GM12878 (cell line): ENCODE results near the gene UBE3C. TPM values are rescaled to one million over a fixed set of nuclear protein-coding genes. Genes with fewer than 3 reads are reported as not detected.

Source experiments
- ATAC-seq: fragments of 200-7000 bp; cut with Tn5 transposase; 3 replicates; pipeline ENCODE4 v1.9.1; 2020; ENCODE audit warnings: mild to moderate bottlenecking, moderate library complexity
- BruUV-seq: library from RNA; stranded (reverse); fragments of 400-500 nt; replicated peaks from 2 replicates; lab custom pipeline; 2021; lab: Mats Ljungman, UMichigan
- CTCF ChIA-PET: fragments of 300-600 bp; sonication (Branson Sonifier 250); formaldehyde crosslinking; extraction: SDS; loops from one replicate; lab custom pipeline; 2021; ENCODE audit warnings: inconsistent platforms; lab: Yijun Ruan, JAX
- POLR2A ChIA-PET: fragments of 350-600 bp; formaldehyde crosslinking; extraction: SDS; loops from one replicate; lab custom pipeline; 2021; ENCODE audit warnings: inconsistent platforms; lab: Charles Lee
- RAD21 ChIA-PET: fragments of 300-600 bp; sonication (Branson Sonifier 250); formaldehyde crosslinking; loops from one replicate; lab custom pipeline; 2023; ENCODE audit warnings: antibody characterized with exemption; ENCODE audit not compliant: unreplicated experiment; lab: Charles Lee
- SMC1A ChIA-PET: fragments of 300-600 bp; sonication (Branson Sonifier 250); formaldehyde crosslinking; loops from one replicate; lab custom pipeline; 2023; ENCODE audit not compliant: unreplicated experiment, uncharacterized antibody; lab: Charles Lee
- DNase-seq: peaks from one replicate; pipeline ENCODE4 v3.0.0-alpha.2; 2011; ENCODE audit warnings: low read depth, low spot score
- FAIRE-seq: peaks from 3 replicates; lab custom pipeline; 2011; peaks lifted over from hg19 to GRCh38; lab: Jason Lieb, UNC
- H2AFZ ChIP-seq: 2 replicates; pipeline ENCODE4 v1.6.0; 2011; ENCODE audit warnings: low read depth, low read length, control low read depth; ENCODE audit not compliant: control insufficient read depth
- H3K27ac ChIP-seq: 2 replicates; pipeline ENCODE4 v1.5.1; 2011; ENCODE audit warnings: control low read depth; ENCODE audit not compliant: control insufficient read depth, insufficient read depth
- H3K27me3 ChIP-seq, 2 experiments: replicated peaks in 1 of 2; 2 replicates each; pipeline versions ENCODE4 v1.6.0 to v1.6.1; 2011; ENCODE audit warnings: low read length in 1 of 2; ENCODE audit not compliant: control insufficient read depth in 2 of 2, insufficient read depth in 2 of 2
- H3K36me3 ChIP-seq, 2 experiments: 2 replicates each; pipeline ENCODE4 v1.5.1; 2011; ENCODE audit warnings: low read length in 1 of 2; ENCODE audit not compliant: control insufficient read depth in 2 of 2, insufficient read depth in 2 of 2
- H3K4me1 ChIP-seq: 2 replicates; pipeline ENCODE4 v1.6.1; 2011; ENCODE audit warnings: mild to moderate bottlenecking, low read length, moderate library complexity, mixed read lengths; ENCODE audit not compliant: control insufficient read depth, insufficient read depth
- H3K4me2 ChIP-seq: 2 replicates; pipeline ENCODE4 v1.6.0; 2011; ENCODE audit warnings: control low read depth; ENCODE audit not compliant: control insufficient read depth, insufficient read depth
- H3K4me3 ChIP-seq: fragments of 200-600 bp; sonication (generic); 2 replicates; pipeline ENCODE4 v1.5.1; 2016
- H3K79me2 ChIP-seq: 2 replicates; pipeline ENCODE4 v1.6.0; 2011; ENCODE audit warnings: low read length; ENCODE audit not compliant: control insufficient read depth, insufficient read depth
- H3K9ac ChIP-seq: 2 replicates; pipeline ENCODE4 v1.8.0; 2011; ENCODE audit warnings: low read length, control low read depth, mixed read lengths; ENCODE audit not compliant: control insufficient read depth, insufficient read depth
- H3K9me3 ChIP-seq: replicated peaks from 3 replicates; pipeline ENCODE4 v1.5.1; 2011; ENCODE audit warnings: mild to moderate bottlenecking, low read length; ENCODE audit not compliant: control insufficient read depth, insufficient read depth
- H4K20me1 ChIP-seq: 2 replicates; pipeline ENCODE4 v1.6.0; 2011; ENCODE audit not compliant: control insufficient read depth, insufficient read depth
- CBFB ChIP-seq: IDR thresholded peaks from 2 replicates; pipeline ENCODE4 v1.6.1; 2016; ENCODE audit warnings: antibody characterized with exemption, low read depth
- CHD1 ChIP-seq: IDR thresholded peaks from 2 replicates; pipeline ENCODE4 v1.6.1; 2012; ENCODE audit warnings: low read depth, low read length, improper control_type of control experiment
- EED ChIP-seq: sonication (generic); IDR thresholded peaks from 2 replicates; pipeline ENCODE4 v1.6.1; 2016; ENCODE audit warnings: antibody characterized with exemption, low read depth
- EZH2 ChIP-seq: IDR thresholded peaks from 2 replicates; pipeline ENCODE4 v1.6.1; 2012; ENCODE audit warnings: low read depth, mild to moderate bottlenecking, control low read depth, inconsistent platforms, low read length, borderline replicate concordance; ENCODE audit not compliant: control insufficient read depth
- HCFC1 ChIP-seq: fragments of 150-350 bp; IDR thresholded peaks from 2 replicates; pipeline ENCODE4 v1.6.1; 2014; ENCODE audit warnings: low read length
- MLLT1 ChIP-seq: fragments of 450-650 bp; IDR thresholded peaks from 2 replicates; pipeline ENCODE4 v1.6.1; 2016; ENCODE audit warnings: mild to moderate bottlenecking
- MYB ChIP-seq: fragments of 150-350 bp; IDR thresholded peaks from 2 replicates; pipeline ENCODE4 v1.6.1; 2014; ENCODE audit warnings: mild to moderate bottlenecking, low read depth, low read length, borderline replicate concordance
- POLR2A ChIP-seq: IDR thresholded peaks from 2 replicates; pipeline ENCODE4 v1.6.1; 2011; ENCODE audit warnings: low read depth, mild to moderate bottlenecking, low read length
- PRDM15 ChIP-seq: fragments of 450-650 bp; formaldehyde crosslinking; IDR thresholded peaks from 2 replicates; pipeline ENCODE4 v1.4.0; 2020; ENCODE audit warnings: mild to moderate bottlenecking, moderate library complexity
- RUNX3 ChIP-seq: IDR thresholded peaks from 2 replicates; pipeline ENCODE4 v1.6.1; 2012; ENCODE audit warnings: low read length, inconsistent platforms
- TARDBP ChIP-seq: IDR thresholded peaks from 2 replicates; pipeline ENCODE4 v1.6.1; 2016; ENCODE audit warnings: borderline replicate concordance
- TCF3 ChIP-seq: IDR thresholded peaks from 2 replicates; pipeline ENCODE4 v1.6.1; 2012; ENCODE audit warnings: low read depth, mild to moderate bottlenecking, low read length, borderline replicate concordance; ENCODE audit not compliant: insufficient read depth
- ZBTB40 ChIP-seq: fragments of 450-650 bp; IDR thresholded peaks from 2 replicates; pipeline ENCODE4 v1.6.1; 2016; ENCODE audit warnings: mild to moderate bottlenecking, moderate library complexity, borderline replicate concordance
- ZNF384 ChIP-seq: IDR thresholded peaks from 2 replicates; pipeline ENCODE4 v1.6.1; 2012; ENCODE audit warnings: low read depth, mild to moderate bottlenecking, low read length, improper control_type of control experiment, borderline replicate concordance
- ZSCAN29 ChIP-seq: fragments of 450-650 bp; IDR thresholded peaks from 2 replicates; pipeline ENCODE4 v1.6.1; 2017; ENCODE audit warnings: mild to moderate bottlenecking, moderate library complexity
- ZZZ3 ChIP-seq: IDR thresholded peaks from 2 replicates; pipeline ENCODE4 v1.6.1; 2011; ENCODE audit warnings: low read depth; ENCODE audit not compliant: control insufficient read depth, insufficient read length
- WGBS: methylation state at CpG from one replicate; pipeline ENCODE4 v1.1.6; 2016; ENCODE audit warnings: low lambda C conversion rate; ENCODE audit not compliant: insufficient replicate concordance, insufficient coverage; ENCODE audit errors: missing lambda C conversion rate; 5-methylcytosine and 5-hydroxymethylcytosine counted together
- in situ Hi-C: fragments of 300-500 bp; cut with MboI; formaldehyde crosslinking; loops from 9 replicates; pipeline ENCODE4 v1.14.3; 2018; ENCODE audit warnings: mixed read lengths
- intact Hi-C: fragments of 100-400 bp; cut with micrococcal nuclease; formaldehyde crosslinking; loops from one replicate; pipeline ENCODE4 v1.14.2; 2022; ENCODE audit not compliant: unreplicated experiment
- polyA plus RNA-seq, 11 experiments: library from polyadenylated mRNA; depleted of rRNA in 4 of 11; unstranded in 6 of 11; stranded (reverse) in 5 of 11; fragments of >200 nt; fragmentation: Nextera tagmentation in 4 of 11; fragmentation: Illumina TruSeq in 1 of 11; extraction: Ambion mirVana in 4 of 11; extraction: Trizol in 1 of 11; gene quantifications; 1 replicate in 1 of 11; 2 replicates in 10 of 11; pipeline versions ENCODE4 v1.2.1 to v1.2.3, GENCODE V29; 2011 to 2016; ENCODE audit warnings: inconsistent platforms in 2 of 11, missing spikeins in 2 of 11, low read depth in 1 of 11
- total RNA-seq, 4 experiments: library from RNA; depleted of rRNA in 3 of 4; stranded (reverse); fragments of >200 nt in 3 of 4; fragmentation: Illumina TruSeq in 1 of 4; extraction: Trizol in 1 of 4; gene quantifications; 2 replicates each; pipeline versions ENCODE4 v1.2.1 to v1.2.3, GENCODE V29; 2013 to 2021

The UBE3C gene
- total and polyA plus RNA-seq, 10 of the 15 experiments (the other 5 are each of a cell fraction or from before 2014, with no cell fraction given) = 7.9 to 65.9 (median 45.2) TPM

- peaks cover 65% of the 10 kb centered on the region for H3K79me2 ChIP-seq
- ATAC-seq = no peak
- ChIA-PET POLR2A (interaction anchor here (0.6 to 1.1 kb wide), 2 partner anchors 12 to 217 kb away, joined by 3 to 7 read pairs; no protein-coding TSS in a partner anchor), RAD21 (interaction anchor here (1.0 to 1.6 kb wide), 2 partner anchors 9 to 130 kb away, joined by 3 to 4 read pairs; partner anchors contain the start of gene MNX1), CTCF (interaction anchor here (1.1 to 1.6 kb wide), 2 partner anchors 10 to 191 kb away, joined by 3 to 4 read pairs; partner anchors contain the start of gene NOM1), SMC1A (interaction anchor here (0.7 to 1.4 kb wide), 2 partner anchors 16 to 34 kb away, joined by 3 to 5 read pairs; no protein-coding TSS in a partner anchor)
- 75% methylated on average over 10 of the region's 10 CpGs for WGBS
- H3K36me3 ChIP-seq = peaks cover 0 to 17% of the 10 kb centered on the region in 2 experiments; a peak in 3 of 4 replicates
- peak overlapping the region; percentile 89 for H3K4me3 ChIP-seq
- H3K4me2 ChIP-seq = peak overlapping the region; percentile 53
- intact Hi-C loops = no loop called here
- H3K9ac ChIP-seq = peak overlapping the region; percentile 94
- peaks cover 16% of the 10 kb centered on the region for H4K20me1 ChIP-seq
- no peak for DNase-seq
- peaks cover 7% of the 10 kb centered on the region; the same call in 1 of the 2 replicates for H3K4me1 ChIP-seq
- TSS peak; percentile 64 for BruUV-seq
- no peak for FAIRE-seq
- no peak overlapping the region for H2AFZ ChIP-seq
- no peak overlapping the region for H3K27ac ChIP-seq
- no peaks in the 10 kb centered on the region for H3K9me3 ChIP-seq
- no peaks in the 10 kb centered on the region for H3K27me3 ChIP-seq
- in situ Hi-C loops = no loop called here
- no peak for TF ChIP-seq PRDM15 (CRISPR knock-in tag)
- no peak for TF ChIP-seq TARDBP
- no peak for TF ChIP-seq HCFC1
- no peak for TF ChIP-seq CHD1
- no peak for TF ChIP-seq TCF3
- no peak for TF ChIP-seq EZH2
- TF ChIP-seq ZNF384 = no peak
- TF ChIP-seq MLLT1 = no peak
- TF ChIP-seq MYB = no peak
- no peak for TF ChIP-seq ZSCAN29
- no peak for TF ChIP-seq ZZZ3
- no peak for TF ChIP-seq EED
- TF ChIP-seq RUNX3 = no peak
- no peak for TF ChIP-seq POLR2A
- no peak for TF ChIP-seq ZBTB40
- TF ChIP-seq CBFB = no peak
These were observed 1.8 kb downstream of the UBE3C start for GRCh38 chr7:157140511-157140905.
